ENCODE measurements around the gene VWA7.

Gene VWA7

DNA sequence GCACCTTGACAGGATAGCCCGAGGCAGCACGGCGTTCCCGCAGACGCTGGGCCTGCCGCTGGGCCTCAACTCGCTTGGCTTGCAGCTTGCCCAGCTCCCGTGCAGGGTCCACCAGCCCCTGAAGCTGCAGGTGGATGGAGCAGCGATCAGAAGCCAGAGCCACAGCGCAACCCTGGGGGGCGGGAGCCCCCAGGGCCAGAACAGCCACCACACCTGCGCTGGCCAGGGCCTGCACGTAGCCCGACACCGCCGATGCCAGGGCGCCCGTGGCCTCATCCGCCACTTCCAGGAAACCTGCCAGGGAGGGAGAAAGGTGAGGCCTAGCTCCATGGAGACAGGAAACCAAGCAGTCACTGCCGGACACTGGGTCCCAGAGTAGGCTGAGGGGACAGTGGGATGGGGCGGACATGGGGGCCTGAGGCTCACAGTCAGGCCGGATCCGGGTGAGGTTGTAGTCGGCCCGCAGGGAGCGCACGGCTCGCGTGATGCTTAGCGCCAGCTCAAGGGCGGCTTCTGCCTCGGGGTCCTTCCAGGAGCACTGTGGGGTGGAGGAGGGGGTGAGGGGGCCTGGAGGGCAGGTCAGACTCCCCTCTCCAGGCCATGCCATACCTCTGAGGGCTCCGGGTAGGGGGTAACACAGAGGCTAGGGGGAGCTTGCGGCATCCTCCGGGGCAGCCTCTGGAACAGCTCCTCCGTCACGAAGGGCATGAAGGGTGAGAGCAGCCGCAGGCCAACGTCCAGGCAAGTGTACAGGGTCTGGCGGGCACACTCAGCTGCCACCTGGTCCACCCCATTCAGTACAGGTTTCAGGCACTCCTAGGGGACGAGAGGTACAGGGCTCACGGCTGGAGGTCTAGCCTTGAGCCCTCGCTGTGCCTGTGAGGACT lies 2.1 kb upstream of the VWA7 start:
- no peak for DNase-seq (ENCODE audit: low read depth)

DNA sequence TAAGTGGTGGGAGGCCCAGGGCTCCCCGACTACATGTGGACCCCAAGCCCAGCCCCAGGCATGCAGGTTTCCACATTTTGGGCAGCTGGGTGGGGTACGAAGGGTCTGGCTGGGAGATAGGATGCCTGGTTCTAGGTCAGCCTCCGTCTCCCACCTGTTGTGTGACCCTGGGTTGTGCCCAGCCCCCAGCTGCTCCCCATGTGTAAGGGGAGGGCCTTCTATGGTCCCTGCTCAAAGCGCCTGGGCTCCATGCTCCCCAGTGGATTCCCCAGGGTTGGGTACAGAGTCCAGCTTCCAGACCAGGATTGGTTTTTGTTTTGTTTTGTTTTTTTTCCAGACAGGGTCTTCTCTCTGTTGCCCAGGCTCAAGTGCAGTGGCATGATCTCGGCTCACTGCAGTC lies 1.1 kb upstream of the VWA7 start:
- DNase-seq (ENCODE audit: low read depth) = no peak

DNA sequence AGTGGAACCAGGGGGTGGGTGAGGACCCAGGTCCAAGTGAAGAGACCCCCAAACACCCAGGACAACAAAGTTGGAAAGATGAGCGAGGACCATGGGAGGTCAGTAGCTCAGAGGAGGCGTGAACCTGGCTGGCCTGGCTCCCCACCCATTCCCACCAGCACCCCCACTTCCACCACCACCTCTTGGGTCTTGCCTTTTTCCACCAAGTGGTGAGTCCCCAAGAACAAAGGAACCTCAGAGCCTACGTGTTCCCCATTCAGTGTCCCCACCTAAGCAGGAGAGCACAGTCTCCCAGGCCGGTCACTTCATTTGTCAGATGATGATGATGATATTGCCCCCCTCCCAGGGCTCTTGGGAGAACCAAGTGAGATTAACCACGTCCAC lies 531 bp upstream of the VWA7 start:
- no peak for DNase-seq (ENCODE audit: low read depth)

DNA sequence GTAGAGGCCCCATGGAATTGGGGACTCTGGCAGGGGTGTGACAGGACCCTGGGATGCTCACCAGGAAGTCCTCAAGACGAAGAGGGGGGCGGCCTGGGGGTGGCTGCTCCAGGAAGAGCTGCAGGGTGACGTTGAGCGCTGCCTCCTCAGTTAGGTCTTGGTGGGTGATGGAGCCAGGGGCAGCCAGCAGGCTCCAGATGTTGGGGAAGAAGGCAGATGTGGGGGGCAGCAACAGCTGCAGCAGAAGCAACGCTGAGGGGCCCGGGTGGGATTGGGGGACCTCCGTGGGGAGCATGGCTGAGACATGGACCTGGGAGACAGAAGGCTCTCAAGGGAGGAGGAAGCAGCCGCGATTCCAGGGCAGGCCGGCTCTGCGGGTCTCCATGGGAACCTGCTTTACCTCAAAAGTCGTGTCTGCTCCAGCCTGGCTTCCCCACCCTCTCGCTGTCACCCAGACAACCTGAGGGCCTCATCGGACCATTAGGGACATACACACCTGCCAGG lies 591 bp downstream of the VWA7 start:
- DNase-seq (ENCODE audit: low read depth) = peak; percentile 28

DNA sequence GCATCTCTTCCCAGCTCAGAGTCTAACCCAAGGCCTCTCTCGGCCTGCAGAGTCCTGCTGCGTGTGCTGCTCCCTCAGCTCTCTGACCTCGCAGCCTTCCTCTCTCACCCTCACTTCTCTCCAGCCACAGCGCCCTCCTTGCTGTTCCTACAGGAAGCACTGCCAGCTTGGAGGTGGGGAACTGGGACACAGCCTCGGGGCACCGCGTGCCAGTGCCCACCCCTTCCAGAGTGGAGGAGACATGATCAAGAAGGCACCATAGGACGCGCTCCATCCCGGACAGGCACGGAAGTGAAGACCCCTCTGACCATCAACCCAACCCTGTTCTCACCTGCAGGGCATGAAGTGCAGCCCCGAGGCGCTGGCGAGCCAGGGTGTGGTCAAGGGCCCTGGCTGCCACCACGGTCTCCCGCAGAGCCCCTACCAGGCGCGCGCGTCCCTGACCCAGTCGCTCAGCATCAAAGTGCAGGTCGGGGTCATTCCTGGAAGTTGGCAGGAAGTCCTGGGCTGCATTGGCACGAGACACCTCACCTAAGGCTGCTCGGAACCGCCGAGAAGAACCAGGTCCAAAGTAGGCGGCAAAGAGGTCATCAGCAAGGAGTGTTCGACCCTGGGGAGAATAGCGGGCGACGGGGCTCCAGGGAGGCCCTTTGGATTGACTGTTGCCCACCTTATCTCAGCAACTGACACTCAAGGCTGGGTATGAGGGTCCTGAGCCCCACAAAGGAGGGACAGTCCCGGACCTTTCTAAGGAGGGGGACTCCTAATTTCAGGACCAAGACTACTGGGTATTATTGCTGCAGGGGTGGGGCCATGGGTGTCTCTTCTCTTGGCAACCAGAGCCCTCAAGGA lies 1.3 kb downstream of the VWA7 start:
- DNase-seq (ENCODE audit: low read depth) = no peak

DNA sequence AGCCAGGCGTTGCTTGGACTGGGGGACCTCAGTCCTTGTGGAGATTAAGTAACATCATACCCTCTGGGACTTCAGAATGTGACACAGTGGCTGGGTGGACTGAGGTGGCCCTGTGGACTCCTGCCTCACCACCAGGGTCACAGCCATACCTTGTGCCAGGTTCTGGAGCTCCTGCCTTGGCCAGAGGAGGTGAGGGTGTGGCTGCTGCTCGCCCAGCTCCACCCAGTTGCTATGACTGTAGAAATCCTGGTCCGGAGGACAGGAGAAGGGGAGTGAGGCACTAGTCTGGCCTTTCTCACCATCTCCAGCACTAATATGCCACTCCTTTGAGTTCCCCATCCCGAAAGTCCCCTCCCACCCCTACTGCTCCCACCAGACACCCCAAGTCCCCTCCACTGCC lies 1.9 kb downstream of the VWA7 start:
- no peak for DNase-seq (ENCODE audit: low read depth)

- peak; percentile 50 for DNase-seq (ENCODE audit: low read depth)
Observed at GRCh38 chr6:31771992-31772358, 5.2 kb downstream of the VWA7 start.

DNA sequence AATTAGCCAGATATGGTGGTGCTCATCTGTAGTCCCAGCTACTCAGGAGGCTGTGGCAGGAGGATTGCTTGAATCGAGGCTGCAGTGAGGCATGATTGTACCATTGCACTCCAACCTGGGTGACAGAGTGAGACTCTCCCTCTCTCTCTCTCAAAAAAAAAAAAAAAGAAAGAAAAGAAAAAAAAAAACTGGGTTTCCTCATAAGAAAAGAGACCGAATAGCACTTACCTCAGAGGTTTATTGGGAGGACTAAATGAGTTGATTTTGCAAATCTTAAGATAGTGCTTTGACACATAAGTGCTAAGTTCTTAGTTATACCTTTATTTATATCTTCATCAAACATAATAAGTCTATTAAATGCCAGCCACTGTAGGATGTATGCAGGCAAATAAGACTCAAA lies 6.3 kb downstream of the VWA7 start:
- DNase-seq (ENCODE audit: low read depth) = no peak

- DNase-seq (ENCODE audit: low read depth) = peak; percentile 63
Observed at GRCh38 chr6:31769684-31770371, 7.3 kb downstream of the VWA7 start.

DNA sequence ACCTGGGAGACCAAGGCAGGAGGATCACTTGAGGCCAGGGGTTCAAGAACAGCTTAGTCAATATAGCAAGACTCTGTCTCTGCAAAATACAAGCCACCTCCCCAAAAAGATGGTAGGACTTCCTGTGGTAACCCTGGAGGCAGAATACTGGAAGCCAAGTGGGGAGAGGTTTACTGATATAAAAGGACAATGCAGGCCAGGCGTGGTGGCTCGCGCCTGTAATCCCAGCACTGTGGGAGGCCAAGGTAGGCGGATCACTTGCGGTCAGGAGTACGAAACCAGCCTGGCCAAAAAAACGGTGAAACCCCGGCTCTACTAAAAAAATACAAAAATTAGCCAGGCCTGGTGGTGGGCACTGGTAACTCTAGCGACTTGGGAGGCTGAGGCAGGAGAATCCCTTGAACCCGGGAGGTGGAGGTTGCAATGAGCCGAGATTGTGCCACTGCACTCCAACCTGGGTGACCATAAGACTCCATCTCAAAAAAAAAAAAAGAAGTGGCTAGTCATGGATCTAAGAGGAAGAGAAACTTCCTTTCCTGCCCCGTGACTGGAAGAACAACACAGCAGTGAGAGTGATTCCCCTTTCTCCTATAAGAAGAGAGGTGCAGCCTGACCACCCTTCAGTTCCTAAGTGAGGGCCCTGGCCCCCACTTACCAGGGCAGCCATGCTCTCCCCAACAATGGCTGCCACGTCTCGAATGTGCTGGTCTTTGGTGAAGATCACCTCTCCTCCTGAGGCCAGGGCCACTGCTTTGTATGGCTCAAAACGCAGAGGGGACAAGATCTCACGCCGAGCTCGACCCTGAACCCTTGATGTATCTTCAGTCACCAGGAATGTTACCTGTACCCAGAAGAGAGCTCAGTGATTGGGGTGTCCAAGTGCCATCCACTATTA lies 8.5 kb downstream of the VWA7 start:
- no peak for DNase-seq (ENCODE audit: low read depth)

DNA sequence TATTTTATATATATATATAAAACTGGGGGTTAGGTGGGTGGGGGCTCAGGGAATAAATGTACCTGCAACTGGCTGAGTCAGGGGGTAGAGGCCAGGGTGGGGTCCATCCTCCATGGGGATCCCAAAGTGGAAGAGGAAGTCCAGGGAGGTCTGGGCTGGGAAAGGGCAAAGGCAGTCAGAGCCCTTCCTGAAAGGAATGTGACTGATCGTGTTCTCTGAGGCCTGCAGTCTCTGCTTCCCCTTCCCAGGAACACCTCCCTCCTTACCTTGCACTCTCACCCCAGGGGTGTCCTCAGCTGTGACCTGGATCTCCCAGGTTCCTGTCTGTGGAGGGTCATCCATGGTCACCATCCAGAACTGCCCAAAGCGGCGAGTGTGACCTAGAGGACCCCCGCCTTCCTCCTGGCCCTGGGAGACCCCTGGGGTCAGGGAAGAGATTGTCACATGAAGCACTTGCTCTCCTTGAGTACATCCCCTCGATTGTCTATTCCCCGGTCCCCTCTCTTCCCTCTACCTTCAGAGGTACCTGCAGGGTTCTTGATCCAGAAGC lies 10.0 kb downstream of the VWA7 start:
- DNase-seq (ENCODE audit: low read depth) = no peak

GRCh38 chr6:31765910-31766794 lies 11.0 kb downstream of the VWA7 start:
- DNase-seq (ENCODE audit: low read depth) = no peak

- DNase-seq (ENCODE audit: low read depth) = no peak
Observed at GRCh38 chr6:31765559-31765909, 11.6 kb downstream of the VWA7 start.

GRCh38 chr6:31764198-31764597 lies 12.9 kb downstream of the VWA7 start:
- no peak for DNase-seq (ENCODE audit: low read depth)

- DNase-seq (ENCODE audit: low read depth) = peak; percentile 68
Observed at GRCh38 chr6:31763619-31763940, 13.5 kb downstream of the VWA7 start.

- DNase-seq (ENCODE audit: low read depth) = no peak
Observed at GRCh38 chr6:31762878-31763618, 14.1 kb downstream of the VWA7 start.

- DNase-seq (ENCODE audit: low read depth) = no peak
Observed at GRCh38 chr6:31762356-31762755, 14.8 kb downstream of the VWA7 start, which contains the start of gene SAPCD1. Gene SAPCD1 (plus strand): TSS chr6:31762656. CDS start chr6:31763055, 399 bp downstream.

DNA sequence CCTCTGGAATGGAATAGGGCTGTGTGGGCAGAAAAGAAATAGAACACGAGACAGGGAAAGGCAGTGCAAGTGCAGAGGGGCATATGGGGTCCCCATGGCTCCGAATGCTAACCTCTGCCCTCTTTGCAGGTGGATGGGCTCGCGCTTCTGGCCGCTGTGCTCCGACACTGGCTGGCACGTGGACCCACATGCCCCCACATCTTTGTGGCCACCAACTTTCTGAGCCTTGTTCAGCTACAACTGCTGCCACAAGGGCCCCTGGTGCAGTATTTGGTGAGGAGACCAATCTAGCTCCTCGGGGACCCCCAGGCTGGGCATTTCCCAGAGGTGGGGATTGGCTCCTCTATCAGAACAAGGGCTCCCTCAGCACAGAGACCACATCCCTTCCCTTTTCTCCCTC lies 15.8 kb downstream of the VWA7 start:
- DNase-seq (ENCODE audit: low read depth) = no peak

DNA sequence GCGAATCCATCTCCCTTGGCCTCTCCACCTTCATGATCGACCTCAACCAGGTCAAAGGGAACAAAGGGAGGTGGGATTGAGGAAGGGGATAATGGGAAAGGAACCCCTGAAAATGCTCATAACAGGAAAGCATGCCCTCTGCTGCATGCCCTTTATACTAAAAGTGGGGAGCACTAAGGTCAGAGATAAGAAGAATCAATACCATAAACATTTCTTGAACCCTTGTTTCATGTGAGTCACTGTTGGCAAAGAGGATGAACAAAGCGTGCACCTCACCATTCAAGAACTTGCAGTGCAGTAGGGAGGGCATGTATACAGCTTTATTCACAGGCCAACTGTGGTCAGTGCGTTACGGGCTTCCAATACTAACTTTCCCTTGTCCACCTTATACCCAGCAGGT lies 16.3 kb downstream of the VWA7 start:
- DNase-seq (ENCODE audit: low read depth) = no peak

- DNase-seq (ENCODE audit: low read depth) = no peak
Observed at GRCh38 chr6:31758281-31758680, 18.8 kb downstream of the VWA7 start.

Data from ELR (cell line).